ENCODE results near the gene KCTD12.
A peak's percentile ranks its signal among the peaks of the same experiment; 100 is the strongest.

KCTD12 gene

DNA sequence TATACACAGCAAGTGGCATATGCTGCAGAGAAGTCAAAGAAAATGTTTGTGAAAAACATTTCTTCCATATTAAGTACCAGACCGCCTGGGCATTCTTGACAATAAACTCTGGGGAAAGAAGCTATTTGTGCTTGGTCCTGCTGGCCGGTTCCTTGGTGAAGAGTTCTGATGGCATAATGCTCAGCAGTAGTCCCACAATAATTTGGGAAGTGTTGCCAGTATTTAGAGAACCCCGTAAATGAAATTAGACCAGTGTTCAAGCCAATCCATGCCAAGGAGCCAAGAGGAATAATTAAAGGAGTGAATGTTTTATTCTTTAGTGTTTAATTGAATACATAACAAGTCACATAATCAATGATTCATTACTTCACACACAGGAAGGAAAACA, 6.3 kb downstream of the KCTD12 start:
- peak overlapping the region; percentile 4 for H3K4me3 ChIP-seq (ENCODE audit: low read length)
- DNase-seq (ENCODE audit: low read depth): no peak
- TF ChIP-seq, protein P1, sequence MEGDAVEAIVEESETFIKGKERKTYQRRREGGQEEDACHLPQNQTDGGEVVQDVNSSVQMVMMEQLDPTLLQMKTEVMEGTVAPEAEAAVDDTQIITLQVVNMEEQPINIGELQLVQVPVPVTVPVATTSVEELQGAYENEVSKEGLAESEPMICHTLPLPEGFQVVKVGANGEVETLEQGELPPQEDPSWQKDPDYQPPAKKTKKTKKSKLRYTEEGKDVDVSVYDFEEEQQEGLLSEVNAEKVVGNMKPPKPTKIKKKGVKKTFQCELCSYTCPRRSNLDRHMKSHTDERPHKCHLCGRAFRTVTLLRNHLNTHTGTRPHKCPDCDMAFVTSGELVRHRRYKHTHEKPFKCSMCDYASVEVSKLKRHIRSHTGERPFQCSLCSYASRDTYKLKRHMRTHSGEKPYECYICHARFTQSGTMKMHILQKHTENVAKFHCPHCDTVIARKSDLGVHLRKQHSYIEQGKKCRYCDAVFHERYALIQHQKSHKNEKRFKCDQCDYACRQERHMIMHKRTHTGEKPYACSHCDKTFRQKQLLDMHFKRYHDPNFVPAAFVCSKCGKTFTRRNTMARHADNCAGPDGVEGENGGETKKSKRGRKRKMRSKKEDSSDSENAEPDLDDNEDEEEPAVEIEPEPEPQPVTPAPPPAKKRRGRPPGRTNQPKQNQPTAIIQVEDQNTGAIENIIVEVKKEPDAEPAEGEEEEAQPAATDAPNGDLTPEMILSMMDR (conservative IDR thresholded peaks at IDR 0.05; ENCODE audit: low read length): no peak

DNA sequence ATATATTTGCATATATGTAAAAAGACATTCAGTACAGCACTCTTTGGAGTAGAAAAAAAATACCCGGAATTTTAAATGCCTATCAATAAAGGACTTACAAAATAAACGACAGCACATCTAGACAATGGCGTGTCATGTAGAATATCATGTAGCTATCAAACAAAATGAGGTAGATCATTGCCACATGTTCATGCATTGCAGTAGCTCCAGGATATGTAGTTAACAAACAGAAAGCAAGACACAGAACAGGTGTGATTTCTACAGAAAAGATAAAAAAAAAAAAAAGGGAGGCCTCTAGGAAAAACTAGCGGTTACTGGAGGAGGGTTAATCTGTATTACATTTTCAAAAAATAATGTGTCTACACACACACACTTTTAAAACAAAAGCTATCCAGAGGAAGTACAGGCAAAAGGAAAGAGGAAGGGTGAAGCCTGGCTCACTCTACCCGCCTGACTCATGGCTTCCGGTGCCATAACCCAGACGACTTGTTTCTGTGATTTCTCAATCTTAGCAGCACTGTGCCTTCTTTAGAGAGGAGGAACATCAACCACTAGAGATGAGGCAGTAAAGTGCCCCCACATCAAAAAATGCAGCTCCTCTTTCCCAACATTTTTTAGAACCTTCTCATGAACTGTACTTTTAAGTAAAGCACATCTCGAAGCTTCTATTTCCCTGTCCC, 6.9 kb downstream of the KCTD12 start:
- peak; percentile 90 for DNase-seq (ENCODE audit: low read depth)
- peak overlapping the region; percentile 4 for H3K4me3 ChIP-seq (ENCODE audit: low read length)
- TF ChIP-seq, protein P1 (conservative IDR thresholded peaks at IDR 0.05; ENCODE audit: low read length): no peak

DNA sequence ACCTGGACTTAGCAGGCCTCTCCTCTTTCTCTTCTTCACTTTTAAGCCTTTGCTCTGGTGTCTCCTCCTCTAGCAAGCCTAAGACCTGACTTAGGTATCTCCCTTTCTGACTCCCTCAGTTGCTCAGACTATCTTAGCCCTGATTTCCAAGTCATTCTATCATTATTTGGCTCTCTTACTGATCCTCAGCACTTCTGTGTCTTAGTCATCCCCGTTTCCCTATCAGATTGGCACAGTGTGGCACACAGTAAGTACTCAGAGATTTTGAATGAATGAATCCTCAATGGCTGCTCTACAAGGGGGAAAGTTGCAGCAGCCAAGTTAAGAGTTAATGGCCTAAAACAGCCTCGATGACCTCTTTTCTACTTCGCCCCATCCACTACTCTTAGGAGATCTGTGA, 8.2 kb downstream of the KCTD12 start:
- TF ChIP-seq, protein P1 (conservative IDR thresholded peaks at IDR 0.05; ENCODE audit: low read length): no peak
- no peak for DNase-seq (ENCODE audit: low read depth)
- no peak overlapping the region for H3K4me3 ChIP-seq (ENCODE audit: low read length)

DNA sequence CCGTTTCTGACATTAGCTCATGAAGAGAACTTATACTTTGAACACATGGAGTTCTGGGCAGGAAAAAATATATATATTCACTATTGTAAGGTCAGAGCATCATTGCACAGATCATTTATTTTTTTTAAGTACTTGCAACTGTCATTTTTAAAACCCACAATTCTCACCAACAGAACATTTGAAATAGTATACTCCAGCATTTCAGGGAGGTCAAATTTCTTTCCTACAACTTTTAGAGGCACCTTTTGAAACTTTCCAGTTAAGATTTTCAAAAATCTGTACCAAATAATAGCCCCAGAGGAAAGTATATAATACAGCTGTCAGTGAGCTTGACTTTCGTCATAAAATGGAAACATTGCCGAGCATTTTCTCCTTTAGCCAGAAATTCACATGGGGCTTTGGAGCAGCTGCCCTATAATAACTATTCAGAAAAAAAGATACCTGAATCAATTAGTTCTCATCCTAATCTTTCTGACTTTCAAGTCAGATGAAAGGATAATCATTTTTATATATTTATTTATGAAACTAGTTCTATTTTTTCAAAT, 10.9 kb downstream of the KCTD12 start:
- TF ChIP-seq, protein P1 (conservative IDR thresholded peaks at IDR 0.05; ENCODE audit: low read length): no peak

DNA sequence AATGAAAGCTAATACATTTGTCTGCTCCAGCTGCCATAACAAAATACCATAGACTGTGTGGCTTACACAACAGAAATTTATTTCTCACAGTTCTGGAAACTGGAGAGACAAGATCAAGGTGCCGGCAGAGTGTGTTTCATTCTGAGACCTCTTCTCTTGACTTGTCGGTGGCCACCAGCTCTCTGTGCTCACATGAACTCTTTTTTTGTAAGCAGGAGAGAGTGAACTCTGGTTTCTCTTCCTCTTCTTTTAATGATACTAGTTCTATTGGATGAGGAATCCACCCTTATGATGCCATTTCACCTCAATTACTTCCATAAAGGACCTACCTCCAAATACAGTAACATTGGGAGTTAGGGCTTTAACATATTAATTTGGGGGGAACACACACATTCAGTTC, 11.7 kb downstream of the KCTD12 start:
- H3K4me3 ChIP-seq (ENCODE audit: low read length): no peak overlapping the region
- TF ChIP-seq, protein P1 (conservative IDR thresholded peaks at IDR 0.05; ENCODE audit: low read length): no peak
- no peak for DNase-seq (ENCODE audit: low read depth)

More for the DNA sequence above, 10.9 kb downstream of the KCTD12 start:
- no peak for DNase-seq (ENCODE audit: low read depth)
- H3K4me3 ChIP-seq (ENCODE audit: low read length): no peak overlapping the region

DNA sequence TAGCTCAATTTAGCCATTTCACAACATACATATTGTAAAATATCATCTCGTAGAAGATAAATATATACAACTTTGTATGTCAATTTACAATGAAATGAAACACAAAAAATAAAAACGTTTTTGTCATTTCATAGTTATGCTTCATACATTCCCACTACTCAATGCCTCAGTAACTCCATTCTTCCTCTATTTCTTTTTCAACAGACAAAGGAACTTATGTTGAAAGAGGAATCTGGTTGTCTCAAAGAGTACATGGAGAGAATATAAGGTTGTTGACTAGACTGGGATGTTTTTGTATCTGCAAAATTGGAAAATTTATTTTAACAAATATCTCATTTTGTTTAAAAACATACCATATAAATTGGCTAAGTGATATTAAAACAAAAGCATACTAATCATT, 12.8 kb downstream of the KCTD12 start:
- no peak for DNase-seq (ENCODE audit: low read depth)
- TF ChIP-seq, protein P1 (conservative IDR thresholded peaks at IDR 0.05; ENCODE audit: low read length): no peak

DNA sequence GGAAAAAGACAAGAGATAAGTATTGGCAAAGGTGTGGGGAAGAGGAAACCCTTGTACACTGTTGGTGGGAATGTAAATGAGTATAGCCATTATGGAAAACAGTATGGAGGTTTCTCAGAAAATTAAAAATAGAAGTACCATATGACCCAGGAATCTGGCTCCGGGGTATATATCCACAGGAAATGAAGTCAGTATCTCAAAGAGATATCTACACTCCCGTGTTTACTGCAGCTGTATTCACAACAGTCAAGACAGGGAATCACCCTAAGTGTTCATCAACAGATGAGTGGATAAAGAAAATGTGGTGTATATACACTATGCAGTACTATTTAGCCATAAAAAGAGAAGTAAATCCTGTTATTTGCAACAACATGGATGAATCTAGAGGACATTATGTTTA, 13.5 kb downstream of the KCTD12 start:
- no peak for DNase-seq (ENCODE audit: low read depth)
- no peak overlapping the region for H3K4me3 ChIP-seq (ENCODE audit: low read length)
- TF ChIP-seq, protein P1 (conservative IDR thresholded peaks at IDR 0.05; ENCODE audit: low read length): no peak

More for the DNA sequence above, 12.8 kb downstream of the KCTD12 start:
- H3K4me3 ChIP-seq (ENCODE audit: low read length): no peak overlapping the region
